HG03066 (cell line): ENCODE measurements around the gene MEGF10.

ENCODE experiments used
- ATAC-seq: cut with Tn5 transposase; IDR thresholded peaks from one replicate; pipeline ENCODE4 v1.9.1; 2021; ENCODE audit warnings: low read depth; ENCODE audit not compliant: unreplicated experiment

MEGF10 gene

DNA sequence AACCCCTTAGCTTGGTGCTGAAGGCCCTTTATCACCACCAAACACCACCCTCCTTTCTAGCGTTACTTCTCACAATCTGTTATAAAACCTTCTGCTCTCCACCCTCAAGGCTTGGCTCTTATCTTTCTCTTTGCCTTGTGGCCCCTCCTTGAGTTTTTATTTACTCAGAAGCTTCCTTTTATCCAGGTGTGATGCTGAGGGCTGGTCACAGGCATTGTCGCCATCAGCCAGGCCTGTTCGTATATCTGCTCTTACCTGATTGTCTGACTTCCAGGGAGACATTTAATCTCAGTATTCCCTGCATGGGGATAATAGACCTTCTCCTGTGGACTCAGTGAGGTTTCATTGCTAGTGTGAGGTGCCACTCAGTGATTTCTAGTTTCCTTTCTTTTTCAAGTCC is 34.2 kb downstream of the MEGF10 start:
- no peak for ATAC-seq

DNA sequence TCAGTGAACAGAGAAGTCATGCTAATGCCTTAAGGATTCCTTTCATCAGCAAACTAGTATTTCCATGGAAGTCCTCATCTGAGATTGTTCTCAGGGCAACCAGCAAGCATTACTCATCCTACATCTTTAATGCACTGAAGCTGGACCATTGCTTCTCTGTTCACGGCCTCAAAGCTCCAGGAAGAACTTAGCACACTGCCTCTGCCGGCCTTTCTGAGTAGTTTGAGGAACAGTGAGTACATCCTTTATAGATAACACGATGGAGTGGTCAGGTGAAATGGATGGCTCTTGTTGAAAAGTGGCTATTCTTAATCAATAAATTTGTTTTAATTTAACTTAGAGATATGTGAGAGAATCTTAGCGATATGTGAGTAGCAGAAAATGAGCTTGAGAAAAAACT is 35.8 kb downstream of the MEGF10 start:
- ATAC-seq = no peak

- ATAC-seq = no peak
These were observed 36.6 kb downstream of the MEGF10 start for GRCh38 chr5:127326976-127327755.

GRCh38 chr5:127330116-127330515 is 39.5 kb downstream of the MEGF10 start:
- ATAC-seq = no peak

DNA sequence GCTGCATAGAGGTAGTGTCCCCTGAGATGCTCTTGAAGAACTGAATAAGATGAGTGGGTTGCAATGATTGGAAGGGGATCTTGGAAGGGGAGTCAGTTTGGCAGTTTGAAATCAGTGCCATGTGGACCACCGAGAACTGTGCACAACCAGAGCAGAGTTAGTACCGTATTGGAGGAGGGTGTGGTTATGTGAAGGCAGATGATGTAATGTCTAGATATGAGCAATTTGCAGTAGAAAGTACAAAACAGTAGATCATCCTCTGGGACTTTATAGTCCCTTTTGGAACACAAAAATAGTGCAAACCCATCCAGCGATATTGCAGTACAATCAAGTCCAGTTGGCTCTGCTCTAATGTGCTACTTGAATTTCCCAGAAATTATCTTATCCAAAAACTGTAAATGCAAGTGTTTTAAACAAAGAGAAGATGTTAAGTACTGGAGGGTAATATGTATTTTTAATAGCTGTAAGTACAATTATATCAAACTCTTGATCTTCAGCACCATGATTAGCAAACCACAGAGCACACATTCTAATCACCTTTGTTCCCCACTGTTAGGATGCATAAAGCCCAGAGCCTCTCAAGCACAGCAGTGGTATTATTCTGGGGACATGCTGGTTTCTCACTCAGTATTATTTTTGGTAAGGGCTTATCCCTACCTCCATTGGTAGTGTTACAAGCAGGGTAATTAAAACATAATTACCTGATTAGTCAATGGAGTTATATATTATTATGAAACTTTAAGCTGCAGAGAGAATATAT is 41.5 kb downstream of the MEGF10 start:
- no peak for ATAC-seq

- ATAC-seq = no peak
These were observed 42.9 kb downstream of the MEGF10 start for GRCh38 chr5:127333483-127333882.

DNA sequence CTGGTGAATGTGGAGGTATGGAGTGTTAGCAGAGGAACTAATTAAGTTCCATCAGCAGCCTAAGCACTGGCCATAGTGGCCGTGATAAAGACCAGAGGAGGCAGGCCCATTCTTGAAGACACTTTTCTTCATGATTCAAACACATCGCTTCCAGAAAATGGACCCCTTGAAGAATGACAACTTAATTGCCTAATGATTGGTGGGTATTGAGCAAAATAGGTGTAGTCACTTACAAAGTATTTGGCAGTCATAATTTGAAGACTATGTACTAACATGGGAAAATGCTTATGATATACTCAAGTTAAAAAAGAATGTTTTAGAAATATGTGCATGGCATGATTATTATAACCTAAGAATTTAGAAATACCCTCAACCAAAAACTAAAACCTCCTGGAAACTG is 44.8 kb downstream of the MEGF10 start:
- ATAC-seq = no peak

- no peak for ATAC-seq
These were observed 47.3 kb downstream of the MEGF10 start for GRCh38 chr5:127337876-127338275.

- no peak for ATAC-seq
These were observed 47.9 kb downstream of the MEGF10 start for GRCh38 chr5:127338501-127338900.

GRCh38 chr5:127340606-127341005 is 50.0 kb downstream of the MEGF10 start:
- no peak for ATAC-seq

DNA sequence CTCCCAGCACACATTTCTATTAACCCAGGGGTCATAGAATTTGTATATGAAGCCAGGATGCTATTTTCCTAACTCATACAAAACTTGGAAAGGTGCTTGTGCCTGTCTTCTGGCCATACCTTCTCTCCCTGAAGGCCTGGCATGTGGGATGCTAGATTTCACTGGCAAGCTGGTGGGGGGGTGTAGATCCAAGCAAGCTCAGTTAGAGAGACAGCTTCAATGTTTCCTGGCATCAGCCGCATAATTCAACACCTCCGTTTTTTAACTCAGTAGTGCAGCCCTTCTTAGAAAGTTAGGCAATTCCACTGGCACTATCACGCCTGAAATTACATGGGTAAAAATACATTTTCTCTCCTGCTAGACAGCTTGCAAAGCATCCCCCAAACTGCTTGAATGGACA is 51.8 kb downstream of the MEGF10 start:
- ATAC-seq = no peak

DNA sequence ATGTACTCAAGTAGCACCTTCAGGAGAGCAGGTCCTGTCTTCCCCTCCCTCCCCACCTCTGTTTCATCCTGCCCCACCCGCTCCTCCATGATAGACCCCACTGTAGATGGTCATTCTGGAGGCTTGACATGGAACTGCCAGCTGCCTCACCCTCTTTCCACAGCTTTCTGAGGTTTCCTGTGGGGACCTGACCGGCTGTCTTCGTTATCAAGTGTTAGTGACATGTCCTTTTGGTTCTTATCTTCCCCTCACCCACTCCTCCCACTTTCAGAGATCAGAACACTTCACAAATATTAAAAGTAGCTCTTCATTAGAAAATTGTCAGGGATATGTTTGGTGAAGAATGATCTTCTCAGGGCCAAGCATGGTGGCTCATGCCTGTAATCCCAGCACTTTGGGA is 52.7 kb downstream of the MEGF10 start:
- no peak for ATAC-seq

DNA sequence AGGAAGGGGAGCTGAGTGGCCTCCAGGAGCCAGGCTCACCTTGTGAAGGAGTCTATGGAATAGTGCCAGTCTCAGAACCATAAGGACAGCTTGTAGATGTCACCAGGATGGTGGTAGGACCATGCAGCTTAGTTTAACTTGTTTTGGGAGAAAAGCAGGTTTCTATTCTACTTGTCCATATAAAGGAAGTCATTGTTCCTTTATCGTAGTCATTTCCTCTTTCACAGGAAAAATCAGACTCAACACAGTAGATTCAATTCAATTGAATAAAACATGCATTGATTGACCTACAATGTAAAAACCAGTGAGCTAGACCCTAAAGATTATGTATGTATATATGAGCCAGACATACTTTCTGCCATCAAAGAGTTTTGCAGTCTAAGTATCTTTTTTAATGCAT is 53.3 kb downstream of the MEGF10 start:
- no peak for ATAC-seq

- ATAC-seq = no peak
These were observed 54.3 kb downstream of the MEGF10 start for GRCh38 chr5:127344931-127345330.

DNA sequence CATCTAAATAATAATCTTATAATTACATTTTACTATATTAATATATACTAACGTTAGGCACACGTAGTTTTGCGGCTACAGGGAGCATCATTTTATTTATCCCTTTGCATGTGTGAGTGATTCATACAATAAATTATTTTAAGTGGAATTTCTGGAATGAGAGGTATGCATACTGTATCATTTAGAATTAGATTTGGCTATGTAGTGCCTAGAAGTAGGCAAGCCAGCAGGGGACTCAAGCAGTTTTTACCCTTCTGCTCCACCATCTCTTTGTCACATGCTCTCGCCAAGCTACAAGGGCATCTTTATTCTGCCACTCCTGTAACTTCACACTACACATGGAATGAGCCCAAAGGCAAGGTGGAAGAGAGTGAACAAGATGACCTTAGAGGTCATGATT is 60.8 kb downstream of the MEGF10 start:
- no peak for ATAC-seq

GRCh38 chr5:127352068-127352467 is 61.5 kb downstream of the MEGF10 start:
- no peak for ATAC-seq

- ATAC-seq = no peak
These were observed 62.7 kb downstream of the MEGF10 start for GRCh38 chr5:127353327-127353726.

DNA sequence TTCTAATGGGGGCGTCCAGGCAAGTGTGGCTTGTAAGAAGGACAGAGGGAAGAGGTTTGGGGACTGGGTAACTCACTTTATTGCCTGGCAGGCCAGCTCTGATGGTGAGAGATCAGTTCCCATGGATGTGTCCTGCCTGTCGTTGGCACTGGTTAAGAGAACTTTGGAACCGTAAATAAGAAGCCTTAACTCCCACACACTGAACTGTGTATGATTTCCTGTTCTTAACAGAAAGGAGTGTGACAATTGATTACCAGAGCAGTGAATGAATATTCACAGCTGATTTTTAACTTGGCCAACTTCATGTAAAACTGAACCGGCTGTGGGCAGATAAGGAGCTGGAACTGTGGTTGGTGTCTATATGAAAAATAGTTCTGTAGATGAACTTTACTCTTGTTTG is 63.2 kb downstream of the MEGF10 start:
- no peak for ATAC-seq

- ATAC-seq = no peak
These were observed 64.7 kb downstream of the MEGF10 start for GRCh38 chr5:127355337-127355736.

GRCh38 chr5:127358284-127358683 is 67.7 kb downstream of the MEGF10 start:
- no peak for ATAC-seq

DNA sequence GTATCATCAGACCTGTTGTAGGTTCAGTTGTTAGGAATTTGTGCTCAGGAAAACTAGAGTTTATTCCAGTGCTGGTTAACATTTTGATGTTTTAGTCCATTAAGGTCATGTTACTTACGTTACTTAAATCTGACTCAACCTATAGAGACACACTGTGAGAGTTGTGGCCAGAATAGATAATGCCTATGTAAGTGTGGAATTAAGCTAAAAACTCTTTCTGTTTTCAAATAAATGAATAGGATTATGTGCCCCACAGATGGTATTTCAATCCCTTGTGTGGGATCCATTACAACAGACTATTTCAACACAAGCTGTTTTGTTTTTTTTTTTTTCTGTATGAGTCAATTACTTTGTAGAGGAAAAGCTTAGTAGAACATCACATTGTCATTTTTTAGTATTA is 68.1 kb downstream of the MEGF10 start:
- ATAC-seq = no peak

GRCh38 chr5:127359502-127359901 is 68.9 kb downstream of the MEGF10 start:
- no peak for ATAC-seq
